ENCODE data around the gene POMT2.
A peak's percentile ranks its signal among the peaks of the same experiment; 100 is the strongest.

Gene POMT2, protein sequence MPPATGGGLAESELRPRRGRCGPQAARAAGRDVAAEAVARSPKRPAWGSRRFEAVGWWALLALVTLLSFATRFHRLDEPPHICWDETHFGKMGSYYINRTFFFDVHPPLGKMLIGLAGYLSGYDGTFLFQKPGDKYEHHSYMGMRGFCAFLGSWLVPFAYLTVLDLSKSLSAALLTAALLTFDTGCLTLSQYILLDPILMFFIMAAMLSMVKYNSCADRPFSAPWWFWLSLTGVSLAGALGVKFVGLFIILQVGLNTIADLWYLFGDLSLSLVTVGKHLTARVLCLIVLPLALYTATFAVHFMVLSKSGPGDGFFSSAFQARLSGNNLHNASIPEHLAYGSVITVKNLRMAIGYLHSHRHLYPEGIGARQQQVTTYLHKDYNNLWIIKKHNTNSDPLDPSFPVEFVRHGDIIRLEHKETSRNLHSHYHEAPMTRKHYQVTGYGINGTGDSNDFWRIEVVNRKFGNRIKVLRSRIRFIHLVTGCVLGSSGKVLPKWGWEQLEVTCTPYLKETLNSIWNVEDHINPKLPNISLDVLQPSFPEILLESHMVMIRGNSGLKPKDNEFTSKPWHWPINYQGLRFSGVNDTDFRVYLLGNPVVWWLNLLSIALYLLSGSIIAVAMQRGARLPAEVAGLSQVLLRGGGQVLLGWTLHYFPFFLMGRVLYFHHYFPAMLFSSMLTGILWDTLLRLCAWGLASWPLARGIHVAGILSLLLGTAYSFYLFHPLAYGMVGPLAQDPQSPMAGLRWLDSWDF

DNA sequence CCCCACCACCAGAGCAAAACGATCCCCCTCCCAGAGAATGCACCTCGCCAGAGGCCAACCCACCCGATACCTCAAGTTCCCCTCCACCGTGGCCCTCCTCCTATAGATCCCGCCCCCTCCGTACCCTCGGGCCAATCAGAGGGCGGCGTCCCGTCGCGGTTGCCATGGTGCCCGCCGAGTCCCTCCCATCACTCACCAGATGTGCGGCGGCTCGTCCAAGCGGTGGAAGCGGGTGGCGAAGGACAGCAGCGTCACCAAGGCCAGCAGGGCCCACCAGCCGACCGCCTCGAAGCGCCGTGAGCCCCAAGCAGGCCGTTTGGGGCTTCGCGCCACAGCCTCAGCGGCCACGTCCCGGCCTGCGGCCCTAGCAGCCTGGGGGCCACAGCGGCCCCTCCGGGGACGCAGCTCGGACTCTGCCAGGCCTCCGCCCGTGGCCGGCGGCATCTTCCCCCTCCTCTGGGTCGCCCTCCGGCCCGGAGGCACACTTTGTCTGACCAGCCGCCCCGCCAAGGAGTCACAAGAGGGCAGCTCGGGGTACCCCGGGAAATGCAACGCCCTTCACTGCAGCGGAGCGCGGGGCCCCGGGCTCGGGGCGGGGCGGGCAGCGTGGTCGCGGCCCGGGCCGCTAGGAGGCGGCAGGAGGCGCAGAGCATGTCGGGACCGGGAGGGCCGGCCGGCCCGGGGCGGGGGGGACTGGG, at the start of gene POMT2:
TSS of gene POMT2 (minus strand) at position 646 of the 698 bp plus-strand sequence. CDS start at position 444, 202 bp downstream.
- peak within 1 kb of the TSS; percentile 88 for H2AFZ ChIP-seq (ENCODE audit: low read depth)
- no peaks in the 10 kb centered on the region for H4K20me1 ChIP-seq (ENCODE audit: insufficient read depth)
- H3K27me3 ChIP-seq (ENCODE audit: insufficient read depth, low read depth), result no peaks in the 10 kb centered on the region
- H3K79me2 ChIP-seq (ENCODE audit: insufficient read depth, low read depth), result no peaks in the 10 kb centered on the region
- TF ChIP-seq, protein P1, sequence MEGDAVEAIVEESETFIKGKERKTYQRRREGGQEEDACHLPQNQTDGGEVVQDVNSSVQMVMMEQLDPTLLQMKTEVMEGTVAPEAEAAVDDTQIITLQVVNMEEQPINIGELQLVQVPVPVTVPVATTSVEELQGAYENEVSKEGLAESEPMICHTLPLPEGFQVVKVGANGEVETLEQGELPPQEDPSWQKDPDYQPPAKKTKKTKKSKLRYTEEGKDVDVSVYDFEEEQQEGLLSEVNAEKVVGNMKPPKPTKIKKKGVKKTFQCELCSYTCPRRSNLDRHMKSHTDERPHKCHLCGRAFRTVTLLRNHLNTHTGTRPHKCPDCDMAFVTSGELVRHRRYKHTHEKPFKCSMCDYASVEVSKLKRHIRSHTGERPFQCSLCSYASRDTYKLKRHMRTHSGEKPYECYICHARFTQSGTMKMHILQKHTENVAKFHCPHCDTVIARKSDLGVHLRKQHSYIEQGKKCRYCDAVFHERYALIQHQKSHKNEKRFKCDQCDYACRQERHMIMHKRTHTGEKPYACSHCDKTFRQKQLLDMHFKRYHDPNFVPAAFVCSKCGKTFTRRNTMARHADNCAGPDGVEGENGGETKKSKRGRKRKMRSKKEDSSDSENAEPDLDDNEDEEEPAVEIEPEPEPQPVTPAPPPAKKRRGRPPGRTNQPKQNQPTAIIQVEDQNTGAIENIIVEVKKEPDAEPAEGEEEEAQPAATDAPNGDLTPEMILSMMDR (conservative IDR thresholded peaks at IDR 0.05; ENCODE audit: low read depth, low read length), result no peak
- H3K9ac ChIP-seq, result peak within 1 kb of the TSS; percentile 78
- no peaks in the 10 kb centered on the region for H3K36me3 ChIP-seq (ENCODE audit: insufficient read depth)
- no peak within 1 kb of the TSS for H3K4me3 ChIP-seq (IDR thresholded peaks at IDR 0.05; ENCODE audit: insufficient read depth, low read depth, low read length)
- H3K4me2 ChIP-seq, result peak within 1 kb of the TSS; percentile 54; the same call in 1 of the 2 replicates
- H3K4me1 ChIP-seq (ENCODE audit: low read depth, poor library complexity, severe bottlenecking), result peaks cover 5% of the 10 kb centered on the region
- peak within 1 kb of the TSS; percentile 69 for H3K27ac ChIP-seq

DNA sequence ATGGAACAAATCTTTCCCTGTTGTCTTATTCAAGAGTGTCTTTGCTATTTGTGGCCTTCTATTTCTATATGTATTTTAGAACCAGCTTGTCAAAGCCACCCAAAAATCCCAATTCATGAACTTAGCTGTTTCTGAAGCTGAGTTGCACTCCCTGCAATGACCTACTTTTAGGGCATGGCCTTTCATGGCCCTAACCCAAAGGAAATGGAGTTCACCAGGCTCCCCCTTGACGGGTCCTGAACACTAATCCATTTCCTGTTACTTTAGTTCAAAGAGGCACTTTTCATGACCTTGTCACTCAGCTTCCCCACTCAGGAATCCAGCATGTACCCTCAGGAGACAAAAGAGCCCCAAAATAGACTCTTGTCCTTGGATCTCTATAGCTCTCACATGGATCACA, 48.6 kb upstream of the POMT2 start:
- H3K4me2 ChIP-seq, result no peak overlapping the region
- TF ChIP-seq, protein P1 (conservative IDR thresholded peaks at IDR 0.05; ENCODE audit: low read depth, low read length), result no peak
- no peak overlapping the region for H3K27ac ChIP-seq

DNA sequence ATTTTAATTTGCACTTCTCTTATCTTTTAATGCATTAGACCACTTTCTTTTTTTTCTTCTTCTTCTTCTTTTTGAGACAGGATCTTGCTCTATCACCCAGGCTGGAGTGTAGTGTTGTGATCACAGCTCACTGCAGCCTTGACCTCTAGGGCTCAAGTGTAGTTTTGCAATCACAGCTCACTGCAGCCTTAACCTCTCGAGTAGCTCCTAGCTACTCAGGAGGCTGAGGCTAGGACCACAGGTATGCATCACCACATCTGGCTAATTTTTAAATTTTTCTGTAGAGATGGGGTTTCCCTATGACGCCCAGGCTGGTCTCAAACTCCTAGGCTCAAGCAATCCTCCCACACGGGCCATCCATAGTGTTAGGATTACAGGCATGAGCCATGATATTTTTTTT, 43.5 kb upstream of the POMT2 start:
- H3K4me1 ChIP-seq (ENCODE audit: low read depth, poor library complexity, severe bottlenecking), result no peaks in the 10 kb centered on the region
- no peaks in the 10 kb centered on the region for H3K79me2 ChIP-seq (ENCODE audit: insufficient read depth, low read depth)
- no peaks in the 10 kb centered on the region for H4K20me1 ChIP-seq (ENCODE audit: insufficient read depth)
- H2AFZ ChIP-seq (ENCODE audit: low read depth), result no peak overlapping the region
- H3K4me2 ChIP-seq, result no peak overlapping the region
- no peak overlapping the region for H3K27ac ChIP-seq
- TF ChIP-seq, protein P1 (conservative IDR thresholded peaks at IDR 0.05; ENCODE audit: low read depth, low read length), result no peak
- H3K4me3 ChIP-seq (IDR thresholded peaks at IDR 0.05; ENCODE audit: insufficient read depth, low read depth, low read length), result no peak overlapping the region
- no peak overlapping the region for H3K9ac ChIP-seq
- no peaks in the 10 kb centered on the region for H3K27me3 ChIP-seq (ENCODE audit: insufficient read depth, low read depth)
- no peaks in the 10 kb centered on the region for H3K36me3 ChIP-seq (ENCODE audit: insufficient read depth)

More for the DNA sequence above, 48.6 kb upstream of the POMT2 start:
- H2AFZ ChIP-seq (ENCODE audit: low read depth), result no peak overlapping the region
- no peaks in the 10 kb centered on the region for H4K20me1 ChIP-seq (ENCODE audit: insufficient read depth)
- no peaks in the 10 kb centered on the region for H3K4me1 ChIP-seq (ENCODE audit: low read depth, poor library complexity, severe bottlenecking)
- no peaks in the 10 kb centered on the region for H3K79me2 ChIP-seq (ENCODE audit: insufficient read depth, low read depth)
- no peak overlapping the region for H3K9ac ChIP-seq
- H3K4me3 ChIP-seq (IDR thresholded peaks at IDR 0.05; ENCODE audit: insufficient read depth, low read depth, low read length), result no peak overlapping the region
- no peaks in the 10 kb centered on the region for H3K36me3 ChIP-seq (ENCODE audit: insufficient read depth)
- no peaks in the 10 kb centered on the region for H3K27me3 ChIP-seq (ENCODE audit: insufficient read depth, low read depth)

DNA sequence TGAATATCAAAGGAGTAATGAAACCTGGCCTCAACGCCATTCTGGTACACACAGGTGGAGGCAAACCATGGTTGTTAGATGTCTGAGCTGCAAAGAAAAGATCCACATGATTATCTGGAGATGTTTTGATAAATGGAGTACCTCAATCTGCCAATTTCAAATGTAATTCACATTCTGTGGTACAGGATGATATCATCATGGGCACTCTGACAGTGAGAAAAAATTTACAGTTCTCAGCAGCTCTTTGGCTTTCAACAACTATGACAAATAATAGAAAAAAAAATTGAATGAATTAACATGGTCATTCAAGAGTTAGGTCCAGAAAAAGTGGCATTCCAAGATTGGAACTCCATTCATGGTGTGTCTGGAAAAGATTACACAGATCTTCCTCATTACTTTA, 38.9 kb upstream of the POMT2 start:
- Histone ChIP-seq H3K4me2 (no peak overlapping the region), H3K4me3 (IDR thresholded peaks at IDR 0.05; ENCODE audit: insufficient read depth, low read depth, low read length) (no peak overlapping the region), H4K20me1 (ENCODE audit: insufficient read depth) (no peaks in the 10 kb centered on the region), H3K4me1 (ENCODE audit: low read depth, poor library complexity, severe bottlenecking) (no peaks in the 10 kb centered on the region), H3K27ac (no peak overlapping the region), H3K79me2 (ENCODE audit: insufficient read depth, low read depth) (no peaks in the 10 kb centered on the region), H2AFZ (ENCODE audit: low read depth) (no peak overlapping the region), H3K9ac (no peak overlapping the region), H3K27me3 (ENCODE audit: insufficient read depth, low read depth) (no peaks in the 10 kb centered on the region), H3K36me3 (ENCODE audit: insufficient read depth) (no peaks in the 10 kb centered on the region)
- TF ChIP-seq, protein P1 (conservative IDR thresholded peaks at IDR 0.05; ENCODE audit: low read depth, low read length), result no peak
